PC-9 (cell line): ENCODE data around the gene CFAP251. TPM values are rescaled to one million over a fixed set of nuclear protein-coding genes. Genes with fewer than 3 reads are reported as not detected.

Experiments
- BruUV-seq: library from RNA; stranded (reverse); fragments of 400-500 nt; replicated peaks from 2 replicates; lab custom pipeline; 2021; lab: Mats Ljungman, UMichigan
- CTCF ChIA-PET: fragments of 300-600 bp; sonication (Branson Sonifier 250); formaldehyde crosslinking; loops from one replicate; lab custom pipeline; 2022; ENCODE audit warnings: antibody characterized with exemption; lab: Charles Lee
- POLR2A ChIA-PET: fragments of 300-600 bp; sonication (Branson Sonifier 250); formaldehyde crosslinking; loops from one replicate; lab custom pipeline; 2022; ENCODE audit warnings: antibody characterized with exemption; ENCODE audit not compliant: unreplicated experiment; lab: Charles Lee
- DNase-seq, 2 experiments: peaks; one replicate each; pipeline versions ENCODE4 v3.0.0 to v3.0.0-alpha.2; 2015 to 2022; ENCODE audit warnings: mixed read lengths in 1 of 2
- H2AFZ ChIP-seq: fragments of 200-600 bp; sonication (generic); 2 replicates; pipeline ENCODE4 v1.8.1; 2017; ENCODE audit warnings: antibody characterized with exemption
- H3F3A ChIP-seq: fragments of 200-600 bp; sonication (generic); 2 replicates; pipeline ENCODE4 v1.8.1; 2017; ENCODE audit warnings: antibody characterized with exemption, mild to moderate bottlenecking, low read depth; ENCODE audit not compliant: insufficient read depth
- H3K27ac ChIP-seq: fragments of 200-600 bp; sonication (generic); 2 replicates; pipeline ENCODE4 v1.6.1; 2016; ENCODE audit warnings: mixed run types
- H3K27me3 ChIP-seq: fragments of 200-600 bp; sonication (generic); 2 replicates; pipeline ENCODE4 v1.6.1; 2016; ENCODE audit warnings: low read depth, mixed run types; ENCODE audit not compliant: insufficient read depth
- H3K36me3 ChIP-seq: fragments of 200-600 bp; sonication (generic); 2 replicates; pipeline ENCODE4 v1.6.1; 2016; ENCODE audit warnings: low read depth, mixed run types
- H3K4me1 ChIP-seq: fragments of 200-600 bp; sonication (generic); replicated peaks from 2 replicates; pipeline ENCODE4 v1.6.1; 2016; ENCODE audit warnings: mixed run types; ENCODE audit not compliant: insufficient read depth
- H3K4me2 ChIP-seq: fragments of 200-600 bp; sonication (generic); 2 replicates; pipeline ENCODE4 v1.6.1; 2017; ENCODE audit warnings: mixed run types
- H3K4me3 ChIP-seq: fragments of 200-600 bp; sonication (generic); 2 replicates; pipeline ENCODE4 v1.6.1; 2016; ENCODE audit warnings: mixed run types
- H3K79me2 ChIP-seq: fragments of 200-600 bp; sonication (generic); 2 replicates; pipeline ENCODE4 v1.6.1; 2017; ENCODE audit warnings: low read depth, mixed run types
- H3K9me2 ChIP-seq: fragments of 200-600 bp; sonication (generic); 2 replicates; pipeline ENCODE4 v1.8.1; 2017; ENCODE audit warnings: mild to moderate bottlenecking; ENCODE audit not compliant: insufficient read depth
- H3K9me3 ChIP-seq: fragments of 200-600 bp; sonication (generic); 2 replicates; pipeline ENCODE4 v1.8.1; 2016; ENCODE audit warnings: low read depth; ENCODE audit not compliant: insufficient read depth
- H4K20me1 ChIP-seq: fragments of 200-600 bp; sonication (generic); 2 replicates; pipeline ENCODE4 v1.8.1; 2017; ENCODE audit not compliant: insufficient read depth
- CTCF ChIP-seq: fragments of 200-600 bp; sonication (generic); conservative IDR thresholded peaks from 2 replicates; pipeline ENCODE4 v1.6.1; 2017; ENCODE audit warnings: mixed run types, antibody characterized with exemption, mild to moderate bottlenecking, moderate library complexity
- EZH2 ChIP-seq: fragments of 200-600 bp; sonication (generic); IDR thresholded peaks from 2 replicates; pipeline ENCODE4 v1.8.0; 2017; ENCODE audit warnings: antibody characterized with exemption, low read depth
- intact Hi-C: fragments of 100-400 bp; cut with micrococcal nuclease; formaldehyde crosslinking; loops from one replicate; pipeline ENCODE4 v1.10.0; 2022; ENCODE audit not compliant: unreplicated experiment
- total RNA-seq: library from RNA; stranded (reverse); gene quantifications from 2 replicates; pipeline ENCODE4 v1.2.3, GENCODE V29; 2021

The CFAP251 gene
- total RNA-seq, 1 experiment from 2014 or later = 4.3 TPM

GRCh38 chr12:121974026-121974985 lies 55.9 kb downstream of the CFAP251 start:
- ChIA-PET POLR2A (no interaction called here), CTCF (no interaction called here)
- H4K20me1 ChIP-seq = no peaks in the 10 kb centered on the region
- H2AFZ ChIP-seq = no peak overlapping the region
- H3K4me1 ChIP-seq = no peaks in the 10 kb centered on the region
- no peaks in the 10 kb centered on the region for H3K79me2 ChIP-seq
- H3F3A ChIP-seq = no peaks in the 10 kb centered on the region
- intact Hi-C loops = no loop called here
- H3K9me2 ChIP-seq = no peaks in the 10 kb centered on the region
- H3K27ac ChIP-seq = no peak overlapping the region
- no peak for DNase-seq
- H3K9me3 ChIP-seq = no peaks in the 10 kb centered on the region
- H3K36me3 ChIP-seq = no peaks in the 10 kb centered on the region
- TF ChIP-seq CTCF (no peak), EZH2 (no peak)
- BruUV-seq = no TSS peak
- no peak overlapping the region for H3K4me3 ChIP-seq
- no peak overlapping the region for H3K4me2 ChIP-seq
- H3K27me3 ChIP-seq = no peaks in the 10 kb centered on the region

DNA sequence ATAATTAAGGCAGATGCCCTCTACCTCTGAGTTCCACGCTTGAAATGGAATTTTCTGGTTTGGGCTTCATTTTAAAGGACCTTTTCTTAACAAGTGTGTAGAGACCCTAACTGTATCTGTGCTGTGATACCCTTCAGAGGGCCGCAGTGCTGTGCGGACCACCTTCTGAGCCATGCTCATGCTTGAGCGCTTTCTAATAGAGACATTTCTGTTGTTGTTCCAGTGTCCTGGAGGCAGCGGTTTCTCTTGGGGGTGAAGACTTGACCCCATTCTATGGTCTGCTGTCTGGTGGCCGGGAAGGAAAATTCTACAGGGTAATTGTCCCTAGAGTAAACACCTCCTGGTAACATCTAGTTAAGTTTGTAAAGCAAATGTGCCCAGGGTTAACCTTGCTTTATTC lies 56.6 kb downstream of the CFAP251 start:
- no peak for DNase-seq
- H3K9me3 ChIP-seq = no peaks in the 10 kb centered on the region
- H2AFZ ChIP-seq = no peak overlapping the region
- H3K27me3 ChIP-seq = no peaks in the 10 kb centered on the region
- no peak overlapping the region for H3K4me2 ChIP-seq
- intact Hi-C loops = no loop called here
- BruUV-seq = no TSS peak
- no peaks in the 10 kb centered on the region for H4K20me1 ChIP-seq
- TF ChIP-seq CTCF (no peak), EZH2 (no peak)
- H3K79me2 ChIP-seq = no peaks in the 10 kb centered on the region
- POLR2A ChIA-PET = no interaction called here
- no peaks in the 10 kb centered on the region for H3K36me3 ChIP-seq
- CTCF ChIA-PET = no interaction called here
- H3K4me1 ChIP-seq = no peaks in the 10 kb centered on the region
- no peaks in the 10 kb centered on the region for H3F3A ChIP-seq
- no peak overlapping the region for H3K4me3 ChIP-seq
- no peaks in the 10 kb centered on the region for H3K9me2 ChIP-seq
- no peak overlapping the region for H3K27ac ChIP-seq

- CTCF ChIA-PET = no interaction called here
- Histone ChIP-seq H3K4me3 (no peak overlapping the region), H3K4me2 (no peak overlapping the region), H3K4me1 (no peaks in the 10 kb centered on the region), H3K9me2 (no peaks in the 10 kb centered on the region), H3K9me3 (no peaks in the 10 kb centered on the region), H3K79me2 (no peaks in the 10 kb centered on the region), H3K27ac (no peak overlapping the region), H4K20me1 (no peaks in the 10 kb centered on the region), H2AFZ (no peak overlapping the region), H3K27me3 (no peaks in the 10 kb centered on the region), H3K36me3 (no peaks in the 10 kb centered on the region), H3F3A (no peaks in the 10 kb centered on the region)
- no TSS peak for BruUV-seq
- DNase-seq = no peak
- POLR2A ChIA-PET = no interaction called here
- TF ChIP-seq EZH2 (no peak), CTCF (no peak)
- intact Hi-C loops = no loop called here
Observed at GRCh38 chr12:121976950-121977349, 58.6 kb downstream of the CFAP251 start.
